ENCODE results near the gene BABAM2.

DNA sequence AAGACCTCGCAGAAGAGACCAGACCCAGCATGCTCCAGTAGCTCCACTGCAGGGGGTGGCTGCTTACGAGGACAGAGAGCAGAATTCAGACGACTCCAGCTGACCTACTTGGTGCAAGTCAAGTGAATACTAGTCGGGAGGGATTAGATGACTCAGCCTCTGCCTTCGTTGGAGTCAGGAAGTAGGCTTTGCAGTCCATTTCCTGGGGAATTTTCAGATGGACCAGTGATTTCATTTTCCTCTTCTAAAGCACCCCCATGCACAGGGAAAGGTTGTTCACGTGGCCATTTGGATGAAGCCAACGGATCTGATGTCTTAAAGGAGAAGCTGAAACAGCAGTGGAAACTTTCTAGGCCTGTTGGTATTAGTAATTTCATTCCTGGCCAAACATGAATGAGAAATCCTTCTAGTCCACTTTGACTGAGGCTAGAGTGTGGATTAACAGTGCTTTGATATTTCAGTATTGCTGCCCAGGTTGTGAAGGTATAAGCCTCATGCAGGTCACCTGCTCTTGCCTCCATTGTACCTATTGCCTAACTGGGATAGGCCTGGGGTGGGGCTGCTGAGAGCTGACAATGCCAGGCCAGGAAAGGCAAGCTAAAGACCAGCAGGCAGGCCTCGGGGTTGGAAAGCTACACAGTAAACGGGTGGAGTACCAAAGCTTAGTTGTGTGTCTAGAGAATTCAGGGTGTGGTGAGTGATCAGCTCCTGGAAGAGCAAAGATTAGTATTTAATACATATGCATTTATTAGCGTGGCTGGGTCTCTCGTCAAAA, 384.6 kb downstream of the BABAM2 start:
- no peak for TF ChIP-seq SETDB1 (IDR thresholded peaks at IDR 0.05; ENCODE audit: low read length)
- no peak for TF ChIP-seq NBN (IDR thresholded peaks at IDR 0.05; ENCODE audit: low read depth)
- TF ChIP-seq HIVEP1 (CRISPR knock-in tag; IDR thresholded peaks at IDR 0.05), result no peak
- TF ChIP-seq TBL1XR1 (IDR thresholded peaks at IDR 0.05; ENCODE audit: low read length in 2 of 2), result no peak
- TF ChIP-seq NFYB (IDR thresholded peaks at IDR 0.05; ENCODE audit: extremely low read depth, insufficient read length), result no peak
- TF ChIP-seq, protein P1, sequence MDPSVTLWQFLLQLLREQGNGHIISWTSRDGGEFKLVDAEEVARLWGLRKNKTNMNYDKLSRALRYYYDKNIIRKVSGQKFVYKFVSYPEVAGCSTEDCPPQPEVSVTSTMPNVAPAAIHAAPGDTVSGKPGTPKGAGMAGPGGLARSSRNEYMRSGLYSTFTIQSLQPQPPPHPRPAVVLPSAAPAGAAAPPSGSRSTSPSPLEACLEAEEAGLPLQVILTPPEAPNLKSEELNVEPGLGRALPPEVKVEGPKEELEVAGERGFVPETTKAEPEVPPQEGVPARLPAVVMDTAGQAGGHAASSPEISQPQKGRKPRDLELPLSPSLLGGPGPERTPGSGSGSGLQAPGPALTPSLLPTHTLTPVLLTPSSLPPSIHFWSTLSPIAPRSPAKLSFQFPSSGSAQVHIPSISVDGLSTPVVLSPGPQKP (CRISPR knock-in tag; IDR thresholded peaks at IDR 0.05), result no peak
- TF ChIP-seq, protein P2, sequence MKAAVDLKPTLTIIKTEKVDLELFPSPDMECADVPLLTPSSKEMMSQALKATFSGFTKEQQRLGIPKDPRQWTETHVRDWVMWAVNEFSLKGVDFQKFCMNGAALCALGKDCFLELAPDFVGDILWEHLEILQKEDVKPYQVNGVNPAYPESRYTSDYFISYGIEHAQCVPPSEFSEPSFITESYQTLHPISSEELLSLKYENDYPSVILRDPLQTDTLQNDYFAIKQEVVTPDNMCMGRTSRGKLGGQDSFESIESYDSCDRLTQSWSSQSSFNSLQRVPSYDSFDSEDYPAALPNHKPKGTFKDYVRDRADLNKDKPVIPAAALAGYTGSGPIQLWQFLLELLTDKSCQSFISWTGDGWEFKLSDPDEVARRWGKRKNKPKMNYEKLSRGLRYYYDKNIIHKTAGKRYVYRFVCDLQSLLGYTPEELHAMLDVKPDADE (conservative IDR thresholded peaks at IDR 0.05; ENCODE audit: control insufficient read depth, low read depth, low read length), result no peak
- TF ChIP-seq MYC (IDR thresholded peaks at IDR 0.05; ENCODE audit: low read depth, low read length), result no peak
- no peak for TF ChIP-seq MYC (CRISPR knock-in tag; IDR thresholded peaks at IDR 0.05; ENCODE audit: borderline replicate concordance, low read depth)
- TF ChIP-seq MAFF (IDR thresholded peaks at IDR 0.05; ENCODE audit: low read length), result no peak
- TF ChIP-seq, protein P3, sequence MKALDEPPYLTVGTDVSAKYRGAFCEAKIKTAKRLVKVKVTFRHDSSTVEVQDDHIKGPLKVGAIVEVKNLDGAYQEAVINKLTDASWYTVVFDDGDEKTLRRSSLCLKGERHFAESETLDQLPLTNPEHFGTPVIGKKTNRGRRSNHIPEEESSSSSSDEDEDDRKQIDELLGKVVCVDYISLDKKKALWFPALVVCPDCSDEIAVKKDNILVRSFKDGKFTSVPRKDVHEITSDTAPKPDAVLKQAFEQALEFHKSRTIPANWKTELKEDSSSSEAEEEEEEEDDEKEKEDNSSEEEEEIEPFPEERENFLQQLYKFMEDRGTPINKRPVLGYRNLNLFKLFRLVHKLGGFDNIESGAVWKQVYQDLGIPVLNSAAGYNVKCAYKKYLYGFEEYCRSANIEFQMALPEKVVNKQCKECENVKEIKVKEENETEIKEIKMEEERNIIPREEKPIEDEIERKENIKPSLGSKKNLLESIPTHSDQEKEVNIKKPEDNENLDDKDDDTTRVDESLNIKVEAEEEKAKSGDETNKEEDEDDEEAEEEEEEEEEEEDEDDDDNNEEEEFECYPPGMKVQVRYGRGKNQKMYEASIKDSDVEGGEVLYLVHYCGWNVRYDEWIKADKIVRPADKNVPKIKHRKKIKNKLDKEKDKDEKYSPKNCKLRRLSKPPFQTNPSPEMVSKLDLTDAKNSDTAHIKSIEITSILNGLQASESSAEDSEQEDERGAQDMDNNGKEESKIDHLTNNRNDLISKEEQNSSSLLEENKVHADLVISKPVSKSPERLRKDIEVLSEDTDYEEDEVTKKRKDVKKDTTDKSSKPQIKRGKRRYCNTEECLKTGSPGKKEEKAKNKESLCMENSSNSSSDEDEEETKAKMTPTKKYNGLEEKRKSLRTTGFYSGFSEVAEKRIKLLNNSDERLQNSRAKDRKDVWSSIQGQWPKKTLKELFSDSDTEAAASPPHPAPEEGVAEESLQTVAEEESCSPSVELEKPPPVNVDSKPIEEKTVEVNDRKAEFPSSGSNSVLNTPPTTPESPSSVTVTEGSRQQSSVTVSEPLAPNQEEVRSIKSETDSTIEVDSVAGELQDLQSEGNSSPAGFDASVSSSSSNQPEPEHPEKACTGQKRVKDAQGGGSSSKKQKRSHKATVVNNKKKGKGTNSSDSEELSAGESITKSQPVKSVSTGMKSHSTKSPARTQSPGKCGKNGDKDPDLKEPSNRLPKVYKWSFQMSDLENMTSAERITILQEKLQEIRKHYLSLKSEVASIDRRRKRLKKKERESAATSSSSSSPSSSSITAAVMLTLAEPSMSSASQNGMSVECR (CRISPR knock-in tag; IDR thresholded peaks at IDR 0.05), result no peak
- TF ChIP-seq CHD2 (IDR thresholded peaks at IDR 0.05; ENCODE audit: low read depth, low read length), result no peak
- TF ChIP-seq, protein P4, sequence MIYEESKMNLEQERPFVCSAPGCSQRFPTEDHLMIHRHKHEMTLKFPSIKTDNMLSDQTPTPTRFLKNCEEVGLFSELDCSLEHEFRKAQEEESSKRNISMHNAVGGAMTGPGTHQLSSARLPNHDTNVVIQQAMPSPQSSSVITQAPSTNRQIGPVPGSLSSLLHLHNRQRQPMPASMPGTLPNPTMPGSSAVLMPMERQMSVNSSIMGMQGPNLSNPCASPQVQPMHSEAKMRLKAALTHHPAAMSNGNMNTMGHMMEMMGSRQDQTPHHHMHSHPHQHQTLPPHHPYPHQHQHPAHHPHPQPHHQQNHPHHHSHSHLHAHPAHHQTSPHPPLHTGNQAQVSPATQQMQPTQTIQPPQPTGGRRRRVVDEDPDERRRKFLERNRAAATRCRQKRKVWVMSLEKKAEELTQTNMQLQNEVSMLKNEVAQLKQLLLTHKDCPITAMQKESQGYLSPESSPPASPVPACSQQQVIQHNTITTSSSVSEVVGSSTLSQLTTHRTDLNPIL (CRISPR knock-in tag; IDR thresholded peaks at IDR 0.05), result no peak
